PFSK-1 (cell line): ENCODE results near the gene SLC25A47.

Source experiments
- REST ChIP-seq, 2 experiments: IDR thresholded peaks; 2 replicates each; pipeline versions ENCODE4 v1.6.1 to v1.8.0; 2011 to 2012; ENCODE audit warnings: low read depth in 2 of 2, low read length in 2 of 2, control low read depth in 1 of 2, inconsistent platforms in 1 of 2, mild to moderate bottlenecking in 1 of 2, moderate library complexity in 1 of 2; ENCODE audit not compliant: insufficient read depth in 1 of 2
- TAF1 ChIP-seq: IDR thresholded peaks from 2 replicates; pipeline ENCODE4 v1.6.1; 2012; ENCODE audit warnings: low read length, control low read depth, borderline replicate concordance; ENCODE audit not compliant: insufficient read depth

SLC25A47 gene

GRCh38 chr14:100376751-100377171 is 53.6 kb downstream of the SLC25A47 start:
- no peak for TF ChIP-seq TAF1
- TF ChIP-seq REST (IDR thresholded peaks at IDR 0.05; ENCODE audit: insufficient read depth in 1 of 2, low read depth in 2 of 2, low read length in 2 of 2) = no peak
